Measurements from ENCODE around the gene BRIP1. TPM values are rescaled to one million over a fixed set of nuclear protein-coding genes. Genes with fewer than 3 reads are reported as not detected.

BRIP1 gene
- total RNA-seq, 1 donor from 2014 or later = 66.4 TPM

GRCh38 chr17:61848896-61849295 is 14.4 kb downstream of the BRIP1 start:
- Histone ChIP-seq H3K4me3 (no peak overlapping the region), H3K4me2 (no peak overlapping the region), H3K4me1 (no peaks in the 10 kb centered on the region), H3K36me3 (peaks cover 50% of the 10 kb centered on the region), H3K27ac (no peak overlapping the region), H2AFZ (replicated peaks) (no peak overlapping the region), H3K79me2 (ENCODE audit: low read depth) (peaks cover 31% of the 10 kb centered on the region), H3F3A (ENCODE audit: low read depth) (no peaks in the 10 kb centered on the region), H3K27me3 (no peaks in the 10 kb centered on the region), H4K20me1 (ENCODE audit: low read depth) (peaks cover 6% of the 10 kb centered on the region), H3K9ac (no peak overlapping the region), H3K9me3 (ENCODE audit: low read depth) (no peaks in the 10 kb centered on the region)
- no peak overlapping the region for H3K27ac Mint-ChIP-seq
- no peaks in the 10 kb centered on the region for H3K27me3 Mint-ChIP-seq (ENCODE audit: insufficient read depth, low read depth)
- no peaks in the 10 kb centered on the region for H3K4me1 Mint-ChIP-seq
- no peak overlapping the region for H3K4me3 Mint-ChIP-seq
- H3K9me3 Mint-ChIP-seq = no peaks in the 10 kb centered on the region
- peaks cover 37% of the 10 kb centered on the region for H3K36me3 Mint-ChIP-seq
- no peak for TF ChIP-seq EZH2phosphoT487 (IDR thresholded peaks at IDR 0.05)
- no peak for TF ChIP-seq EZH2 (IDR thresholded peaks at IDR 0.05)
- TF ChIP-seq CTCF (IDR thresholded peaks at IDR 0.05) = no peak
- DNase-seq (ENCODE audit: low spot score) = no peak

GRCh38 chr17:61848247-61848646 is 15.1 kb downstream of the BRIP1 start:
- Histone ChIP-seq H4K20me1 (ENCODE audit: low read depth) (no peaks in the 10 kb centered on the region), H3K4me3 (no peak overlapping the region), H3F3A (ENCODE audit: low read depth) (no peaks in the 10 kb centered on the region), H3K27ac (no peak overlapping the region), H3K9me3 (ENCODE audit: low read depth) (no peaks in the 10 kb centered on the region), H3K9ac (no peak overlapping the region), H2AFZ (replicated peaks) (no peak overlapping the region), H3K4me1 (no peaks in the 10 kb centered on the region), H3K4me2 (no peak overlapping the region), H3K79me2 (ENCODE audit: low read depth) (peaks cover 26% of the 10 kb centered on the region), H3K36me3 (peaks cover 47% of the 10 kb centered on the region), H3K27me3 (no peaks in the 10 kb centered on the region)
- no peaks in the 10 kb centered on the region for H3K27me3 Mint-ChIP-seq (ENCODE audit: insufficient read depth, low read depth)
- H3K4me3 Mint-ChIP-seq = no peak overlapping the region
- no peaks in the 10 kb centered on the region for H3K4me1 Mint-ChIP-seq
- H3K27ac Mint-ChIP-seq = no peak overlapping the region
- TF ChIP-seq EZH2 (IDR thresholded peaks at IDR 0.05) (no peak), CTCF (IDR thresholded peaks at IDR 0.05) (no peak), EZH2phosphoT487 (IDR thresholded peaks at IDR 0.05) (no peak)
- H3K36me3 Mint-ChIP-seq = peaks cover 36% of the 10 kb centered on the region
- DNase-seq (ENCODE audit: low spot score) = no peak
- H3K9me3 Mint-ChIP-seq = no peaks in the 10 kb centered on the region

- Histone ChIP-seq H4K20me1 (ENCODE audit: low read depth) (no peaks in the 10 kb centered on the region), H3K36me3 (peaks cover 45% of the 10 kb centered on the region), H2AFZ (replicated peaks) (no peak overlapping the region), H3F3A (ENCODE audit: low read depth) (no peaks in the 10 kb centered on the region), H3K9me3 (ENCODE audit: low read depth) (no peaks in the 10 kb centered on the region), H3K4me2 (no peak overlapping the region), H3K9ac (no peak overlapping the region), H3K4me3 (no peak overlapping the region), H3K27ac (no peak overlapping the region), H3K4me1 (no peaks in the 10 kb centered on the region), H3K79me2 (ENCODE audit: low read depth) (peaks cover 22% of the 10 kb centered on the region), H3K27me3 (no peaks in the 10 kb centered on the region)
- no peaks in the 10 kb centered on the region for H3K27me3 Mint-ChIP-seq (ENCODE audit: insufficient read depth, low read depth)
- H3K36me3 Mint-ChIP-seq = peaks cover 38% of the 10 kb centered on the region
- no peak overlapping the region for H3K27ac Mint-ChIP-seq
- no peak for DNase-seq (ENCODE audit: low spot score)
- TF ChIP-seq CTCF (IDR thresholded peaks at IDR 0.05) = no peak
- no peak for TF ChIP-seq EZH2phosphoT487 (IDR thresholded peaks at IDR 0.05)
- TF ChIP-seq EZH2 (IDR thresholded peaks at IDR 0.05) = no peak
- no peak overlapping the region for H3K4me3 Mint-ChIP-seq
- H3K9me3 Mint-ChIP-seq = no peaks in the 10 kb centered on the region
- no peaks in the 10 kb centered on the region for H3K4me1 Mint-ChIP-seq
Observed at GRCh38 chr17:61847659-61848058, 15.7 kb downstream of the BRIP1 start.
